ENCODE results near the gene OAF.
"Not testable (repeated sequence)": the region's sequence is repeated elsewhere in the genome, so short reads cannot be mapped to it uniquely, and the experiment has no call there.

The OAF gene

GRCh38 chr11:120210626-120211521 lies at the start of gene OAF:
Gene OAF, plus strand, starts transcription at chr11:120211032. Its CDS starts 248 bp downstream, at chr11:120211280.
- peak; percentile 24 to 71 (median 61) for DNase-seq

GRCh38 chr11:120167659-120168058 lies 43.2 kb upstream of the OAF start:
- DNase-seq: no peak

GRCh38 chr11:120168108-120168959 lies 42.5 kb upstream of the OAF start:
- DNase-seq: no peak

GRCh38 chr11:120168960-120169681 lies 41.7 kb upstream of the OAF start:
- DNase-seq: peak in 4 of 6 experiments; percentile 19 to 67 (median 59)

- no peak for DNase-seq
Observed at GRCh38 chr11:120169981-120170698, 40.7 kb upstream of the OAF start.

GRCh38 chr11:120170741-120171261 lies 40.0 kb upstream of the OAF start:
- no peak for DNase-seq

GRCh38 chr11:120172054-120172911 lies 38.5 kb upstream of the OAF start:
- DNase-seq: peak in 5 of 6 experiments; percentile 5 to 51 (median 25)

GRCh38 chr11:120173019-120173705 lies 37.7 kb upstream of the OAF start:
- DNase-seq: no peak

GRCh38 chr11:120173807-120174206 lies 37.0 kb upstream of the OAF start:
- no peak for DNase-seq

- DNase-seq: no peak
Observed at GRCh38 chr11:120174866-120175265, 36.0 kb upstream of the OAF start.

GRCh38 chr11:120178561-120179056 lies 32.2 kb upstream of the OAF start:
- no peak for DNase-seq

- DNase-seq: no peak
Observed at GRCh38 chr11:120179057-120179672, 31.7 kb upstream of the OAF start.

GRCh38 chr11:120180063-120180462 lies 30.8 kb upstream of the OAF start:
- not testable (repeated sequence) for DNase-seq

GRCh38 chr11:120180551-120181232 lies 30.1 kb upstream of the OAF start:
- no peak for DNase-seq

- DNase-seq: no peak
Observed at GRCh38 chr11:120181376-120181975, 29.4 kb upstream of the OAF start.

GRCh38 chr11:120182372-120182771 lies 28.5 kb upstream of the OAF start:
- DNase-seq: no peak

- DNase-seq: no peak
Observed at GRCh38 chr11:120182790-120183491, 27.9 kb upstream of the OAF start.

GRCh38 chr11:120183701-120184141 lies 27.1 kb upstream of the OAF start:
- no peak for DNase-seq
